NOMO-1 treated with dmso at 0.1 percent for 144 hours (cell line): Measurements from ENCODE around the gene MTURN.
"Not testable (repeated sequence)": the region's sequence is repeated elsewhere in the genome, so short reads cannot be mapped to it uniquely, and the experiment has no call there.

Experiments
- DNase-seq: peaks from one replicate; lab custom pipeline; 2025; ENCODE audit not compliant: unreplicated experiment; lab: John Stamatoyannopoulos, UW

Gene MTURN

GRCh38 chr7:30134611-30135300 lies at the start of gene MTURN:
TSS of gene MTURN (plus strand) at chr7:30134986. CDS start at chr7:30135137, 151 bp downstream.
- DNase-seq = peak; percentile 64

DNA sequence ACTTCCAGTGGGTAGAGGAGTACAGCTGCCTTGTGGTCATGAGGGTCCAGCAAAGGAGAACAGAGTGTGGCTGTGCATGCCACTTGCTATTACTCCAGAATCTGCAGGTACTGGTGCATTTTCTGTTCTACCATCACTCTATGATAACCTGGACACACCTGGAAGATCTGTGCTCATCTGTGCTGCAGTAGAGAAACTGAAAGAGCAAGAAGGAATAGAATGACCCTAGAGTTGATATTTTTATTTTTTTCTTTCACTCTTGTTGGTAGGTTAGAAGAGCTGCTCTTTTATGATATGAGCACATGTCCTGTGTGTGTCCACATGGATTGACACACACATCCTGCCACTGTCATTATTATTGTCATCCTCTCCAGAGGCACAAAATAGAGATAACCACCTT lies 48.3 kb upstream of the MTURN start:
- no peak for DNase-seq

DNA sequence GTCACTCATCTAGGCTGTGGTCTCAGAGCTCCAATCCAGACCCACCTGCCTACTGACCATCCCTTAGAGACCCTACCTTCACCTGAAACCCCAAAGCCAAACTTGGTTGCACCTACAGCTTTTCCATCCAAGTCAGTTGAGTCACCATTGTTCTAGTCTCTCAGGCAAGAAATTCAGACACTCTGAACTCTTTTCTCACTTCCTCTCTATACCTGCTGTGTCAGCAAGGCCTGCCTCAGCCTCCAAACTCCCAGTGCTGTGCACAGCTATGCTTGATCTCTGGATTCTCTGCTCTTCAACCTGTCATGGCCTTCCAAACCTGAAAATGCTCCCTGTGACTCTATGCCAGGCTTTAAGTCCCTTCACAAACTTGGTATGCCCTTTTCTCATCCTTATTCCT lies 47.4 kb upstream of the MTURN start:
- no peak for DNase-seq

DNA sequence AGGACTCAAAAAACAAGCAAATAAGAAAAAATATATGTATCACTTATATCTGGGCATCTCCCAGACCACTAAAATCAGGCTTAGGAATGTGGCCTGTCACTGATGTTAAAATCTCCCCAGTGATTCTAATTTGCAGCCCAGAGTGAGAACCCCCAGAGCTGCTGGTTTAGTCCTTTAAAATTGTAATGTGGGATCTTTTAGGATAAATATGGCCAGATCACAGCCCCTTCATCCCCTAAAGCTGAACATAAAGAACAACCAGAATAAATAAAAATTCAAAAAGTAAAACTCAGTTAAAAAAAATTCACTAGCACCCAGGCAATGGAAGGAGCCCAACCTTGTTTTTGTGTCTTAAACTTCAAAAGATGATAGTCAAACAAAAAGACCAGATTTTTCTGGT lies 46.4 kb upstream of the MTURN start:
- DNase-seq = no peak

- DNase-seq = no peak
Measured at GRCh38 chr7:30090111-30090510, 44.7 kb upstream of the MTURN start.

DNA sequence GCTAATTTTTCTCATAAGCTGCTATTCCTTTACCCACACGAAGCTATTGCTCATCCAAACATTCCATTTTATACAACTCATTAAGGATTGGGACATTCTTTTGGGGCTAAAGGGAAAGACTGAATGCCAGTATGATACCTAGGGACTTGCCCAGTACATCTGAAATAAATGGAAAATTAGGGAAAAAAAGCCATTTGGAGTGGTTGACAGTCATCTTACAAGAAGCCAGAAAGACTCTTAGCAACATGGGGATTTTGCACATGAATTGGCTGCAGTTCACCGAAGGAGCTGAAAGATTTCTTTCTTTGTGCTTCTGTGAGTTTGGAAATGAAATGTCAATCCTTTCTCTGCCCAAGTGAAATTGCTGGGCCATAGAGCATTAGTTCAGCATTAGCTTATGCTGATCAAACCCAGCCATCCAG lies 43.3 kb upstream of the MTURN start:
- DNase-seq = no peak

DNA sequence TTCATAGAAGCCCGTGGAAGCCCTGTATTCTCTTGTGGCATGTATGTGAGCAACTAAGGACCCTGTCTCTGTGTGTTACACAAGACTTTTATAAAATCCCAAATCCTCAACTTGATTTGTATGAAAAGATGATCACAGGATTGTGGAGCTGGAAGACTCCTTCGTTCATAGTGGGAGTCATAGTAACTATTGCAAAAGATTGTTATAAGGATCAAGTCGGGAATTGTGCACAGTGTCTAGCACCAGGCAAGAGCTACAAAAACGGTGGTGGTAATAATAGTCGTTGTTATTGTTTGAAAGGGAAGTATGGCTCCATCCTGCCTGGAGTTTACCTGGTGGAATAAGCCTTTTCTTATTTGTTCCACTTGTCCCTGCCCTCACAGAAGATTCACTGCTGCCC lies 42.8 kb upstream of the MTURN start:
- no peak for DNase-seq

DNA sequence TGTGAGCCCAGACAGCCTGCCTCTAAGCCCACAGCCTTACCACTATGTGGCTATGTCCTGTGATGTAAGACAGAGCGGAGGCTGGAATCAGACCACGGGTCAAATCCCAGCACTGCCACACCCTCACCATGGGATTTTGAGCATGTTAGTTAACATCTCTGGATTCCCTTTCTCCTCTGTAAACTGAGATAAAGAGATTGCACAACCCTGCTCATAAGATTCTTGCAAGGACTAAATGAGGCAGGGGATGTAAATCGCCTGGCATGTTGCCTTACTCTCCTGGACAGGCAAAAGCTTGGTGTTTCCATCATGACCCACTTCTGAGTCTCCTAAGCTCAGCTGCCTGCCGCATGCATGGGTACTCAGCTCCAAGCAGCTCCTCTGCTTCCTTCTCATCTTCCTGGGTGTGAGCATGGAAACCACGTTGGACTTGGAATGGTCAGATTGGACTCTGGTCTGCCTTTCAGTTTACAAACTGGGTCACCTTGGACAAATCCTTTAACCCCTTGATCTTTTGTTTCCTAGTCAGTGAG lies 41.3 kb upstream of the MTURN start:
- DNase-seq = no peak

GRCh38 chr7:30098599-30098998 lies 36.2 kb upstream of the MTURN start:
- not testable (repeated sequence) for DNase-seq

DNA sequence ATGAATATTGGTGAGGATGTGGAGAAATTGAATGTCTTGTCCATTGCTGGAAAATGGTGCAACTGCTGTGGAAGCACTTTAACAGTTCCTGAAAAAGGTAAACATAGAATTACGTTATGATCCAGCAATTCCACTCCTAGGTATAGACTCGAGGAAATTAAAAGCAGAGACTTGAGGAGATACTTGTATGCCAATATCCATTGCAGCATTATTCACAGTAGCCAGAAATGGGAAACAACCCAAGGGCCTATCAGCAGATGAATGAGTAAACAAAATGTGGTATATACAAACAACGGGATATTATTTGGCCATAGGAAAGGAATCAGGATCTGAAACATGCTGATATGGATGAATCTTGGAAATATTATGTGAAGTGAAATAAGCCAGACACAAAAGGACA lies 32.5 kb upstream of the MTURN start:
- no peak for DNase-seq

- no peak for DNase-seq
Measured at GRCh38 chr7:30104157-30104556, 30.6 kb upstream of the MTURN start.

DNA sequence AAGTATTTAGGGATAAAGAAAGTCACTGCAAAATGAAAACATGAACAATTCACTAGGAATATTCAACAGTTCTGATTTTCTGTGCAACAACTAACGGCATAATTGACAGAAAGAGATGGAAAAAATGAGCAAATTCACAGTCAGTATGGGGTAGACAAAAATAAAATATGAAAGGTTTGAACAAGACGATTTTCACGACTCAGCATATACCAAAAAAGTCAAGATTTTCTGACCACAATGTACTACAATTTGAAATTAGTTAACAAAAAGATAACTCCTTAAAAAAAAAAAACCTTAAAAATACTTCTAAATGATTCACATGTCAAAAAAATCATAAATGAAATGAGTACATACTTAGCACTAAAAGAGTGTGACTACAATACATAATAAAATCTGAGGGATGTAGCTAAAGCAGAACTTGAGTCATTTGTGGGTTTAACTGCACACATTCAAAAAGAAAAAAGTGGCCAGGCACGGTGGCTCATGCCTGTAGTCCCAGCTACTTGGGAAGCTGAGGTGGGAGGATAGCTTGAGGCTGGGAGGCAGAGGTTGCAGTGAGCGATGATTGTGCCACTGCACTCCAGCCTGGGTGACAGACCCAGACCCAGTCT lies 22.6 kb upstream of the MTURN start:
- DNase-seq = no peak

GRCh38 chr7:30113144-30113543 lies 21.6 kb upstream of the MTURN start:
- no peak for DNase-seq

GRCh38 chr7:30114536-30115238 lies 20.1 kb upstream of the MTURN start:
- no peak for DNase-seq

GRCh38 chr7:30115709-30116297 lies 19.0 kb upstream of the MTURN start:
- no peak for DNase-seq

- no peak for DNase-seq
Measured at GRCh38 chr7:30116771-30117170, 18.0 kb upstream of the MTURN start.

DNA sequence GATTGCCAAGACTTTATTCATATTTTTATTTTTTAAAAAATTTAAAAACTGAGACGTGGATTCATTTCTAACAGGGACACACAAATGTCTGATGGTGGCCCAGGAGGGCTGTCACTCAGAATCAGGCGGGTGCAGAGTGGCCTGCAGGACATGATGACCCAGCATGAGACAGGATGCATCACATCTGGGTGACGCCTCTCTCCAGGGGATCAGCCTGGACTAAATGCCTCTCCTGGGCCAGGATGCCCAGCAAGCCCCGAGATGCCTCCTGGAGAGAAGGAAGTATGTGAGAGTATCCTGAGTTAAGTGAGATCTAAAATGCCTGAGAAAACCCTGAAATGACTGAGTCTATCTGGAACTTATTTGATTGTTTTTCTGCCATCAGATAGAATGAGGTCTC lies 16.9 kb upstream of the MTURN start:
- no peak for DNase-seq

DNA sequence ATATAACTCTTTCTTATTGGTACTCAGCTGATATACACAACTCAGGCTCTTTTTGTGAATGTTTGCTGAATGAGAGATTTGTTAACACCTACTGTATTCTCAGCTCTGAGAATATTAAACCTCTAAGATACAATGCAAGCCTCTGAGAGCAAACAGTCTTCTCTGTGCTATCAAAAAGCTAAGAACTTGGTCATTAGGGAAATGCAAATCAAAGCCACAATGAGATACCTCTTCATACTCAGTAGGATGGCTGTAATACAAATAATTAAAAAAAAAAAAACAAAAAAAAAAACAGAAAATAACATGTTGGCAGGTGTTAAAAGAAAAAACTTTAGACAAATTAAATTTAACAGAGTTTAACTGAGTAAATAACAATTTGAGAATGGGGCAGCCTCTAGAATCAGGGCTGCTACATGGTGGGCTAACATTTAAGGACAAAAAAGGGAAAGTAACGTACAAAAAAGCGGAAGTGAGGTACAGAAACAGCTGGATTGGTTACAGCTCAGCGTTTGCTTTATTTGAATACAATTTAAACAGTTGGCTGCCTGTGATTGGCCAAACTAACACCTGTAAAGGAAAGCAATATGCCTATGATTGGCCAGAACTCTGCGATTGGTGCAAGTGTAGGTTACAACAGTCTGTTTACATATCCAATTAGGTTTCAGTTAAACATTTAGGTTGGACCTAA lies 14.8 kb upstream of the MTURN start:
- no peak for DNase-seq

- DNase-seq = no peak
Measured at GRCh38 chr7:30133736-30134610, 813 bp upstream of the MTURN start.
